ENCODE measurements around the gene ADAMTS3. TPM values are rescaled to one million over a fixed set of nuclear protein-coding genes. Genes with fewer than 3 reads are reported as not detected.
A peak's percentile ranks its signal among the peaks of the same experiment; 100 is the strongest.

The ADAMTS3 gene
- total RNA-seq (2014; rRNA removed; shearing (Covaris generic)): 2.2 and 7.0 TPM in 2 replicates

GRCh38 chr4:72568959-72569718, at the start of gene ADAMTS3:
Gene ADAMTS3 (minus strand): TSS chr4:72569221. CDS start chr4:72568762, 459 bp downstream.
- peak; percentile 19 for DNase-seq (ENCODE audit: low spot score)
- in situ Hi-C loops (cut with HindIII; ENCODE audit: low sequenced_read_pairs): no loop called here

GRCh38 chr4:72613959-72614358, 44.9 kb upstream of the ADAMTS3 start:
- DNase-seq (ENCODE audit: low spot score): no peak
- in situ Hi-C loops (cut with HindIII; ENCODE audit: low sequenced_read_pairs): no loop called here

GRCh38 chr4:72606751-72607150, 37.7 kb upstream of the ADAMTS3 start:
- DNase-seq (ENCODE audit: low spot score): no peak
- in situ Hi-C loops (cut with HindIII; ENCODE audit: low sequenced_read_pairs): no loop called here

GRCh38 chr4:72604324-72604723, 35.3 kb upstream of the ADAMTS3 start:
- in situ Hi-C loops (cut with HindIII; ENCODE audit: low sequenced_read_pairs): no loop called here
- DNase-seq (ENCODE audit: low spot score): no peak

DNA sequence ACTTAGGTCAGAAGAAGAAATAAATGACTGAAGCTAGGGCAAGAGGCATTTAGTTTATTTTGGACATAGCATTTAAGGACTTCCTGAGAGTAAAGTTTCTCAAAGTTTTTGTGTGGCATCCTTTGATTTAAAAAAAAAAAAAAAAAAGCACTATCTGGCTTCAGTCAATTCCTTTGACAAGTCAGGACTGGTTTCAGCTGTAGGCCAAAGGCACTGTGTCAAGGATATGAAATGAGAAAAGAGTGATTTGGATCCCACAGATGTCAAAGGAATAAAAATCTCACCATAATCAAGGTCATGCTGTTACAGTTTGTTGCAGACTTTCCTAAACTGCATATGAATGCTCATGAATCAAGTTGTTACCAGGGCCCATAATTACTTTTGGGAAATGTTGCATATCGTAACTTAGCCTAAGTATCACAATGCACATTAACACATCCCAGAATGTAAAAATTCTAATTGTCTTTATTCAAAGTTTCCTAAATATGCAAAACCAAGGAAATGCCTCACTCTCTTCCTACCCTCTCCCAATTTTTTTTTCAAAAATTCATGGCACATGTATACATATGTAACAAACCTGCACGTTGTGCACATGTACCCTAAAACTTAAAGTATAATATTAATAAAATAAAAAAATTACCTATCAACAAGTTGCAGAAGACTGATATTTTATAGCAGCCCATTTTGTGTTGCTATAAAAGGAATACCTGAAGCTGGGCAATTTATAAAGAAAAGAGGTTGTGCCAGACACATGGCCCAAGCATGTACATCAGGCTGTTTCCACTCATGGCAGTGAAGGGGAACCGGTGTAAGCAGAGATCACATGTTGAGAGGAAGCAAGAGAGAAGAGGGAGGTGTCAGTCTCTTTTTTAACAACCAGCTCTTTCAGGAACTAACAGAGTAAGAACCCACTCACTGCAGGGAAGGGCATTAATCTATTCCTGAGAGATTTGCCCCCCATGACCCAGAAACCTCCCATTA, 33.7 kb upstream of the ADAMTS3 start:
- no peak for DNase-seq (ENCODE audit: low spot score)
- in situ Hi-C loops (cut with HindIII; ENCODE audit: low sequenced_read_pairs): no loop called here

- in situ Hi-C loops (cut with HindIII; ENCODE audit: low sequenced_read_pairs): no loop called here
- no peak for DNase-seq (ENCODE audit: low spot score)
Observed at GRCh38 chr4:72591547-72592454, 22.8 kb upstream of the ADAMTS3 start.

DNA sequence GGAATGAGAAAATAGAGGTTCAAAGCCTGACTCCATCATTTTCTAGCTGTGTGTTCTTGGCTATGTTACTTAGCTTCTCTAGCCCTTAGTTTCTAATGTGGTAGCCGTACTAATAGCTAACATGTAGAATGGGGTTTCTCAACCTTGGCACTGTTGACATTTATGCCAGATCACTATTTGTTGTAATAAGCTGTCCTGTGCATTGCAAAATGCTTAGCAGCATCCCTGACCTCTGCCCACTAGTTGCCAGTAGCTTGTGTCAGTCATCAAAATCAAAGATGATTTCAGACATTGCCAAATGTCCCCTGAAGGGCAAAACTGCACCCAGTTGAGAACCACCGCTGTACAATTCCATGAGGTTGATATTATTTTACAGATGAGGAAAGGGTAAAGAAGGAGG, 18.3 kb upstream of the ADAMTS3 start:
- no peak for DNase-seq (ENCODE audit: low spot score)
- in situ Hi-C loops (cut with HindIII; ENCODE audit: low sequenced_read_pairs): no loop called here

GRCh38 chr4:72582853-72583252, 13.8 kb upstream of the ADAMTS3 start:
- in situ Hi-C loops (cut with HindIII; ENCODE audit: low sequenced_read_pairs): no loop called here
- no peak for DNase-seq (ENCODE audit: low spot score)

- no peak for DNase-seq (ENCODE audit: low spot score)
- in situ Hi-C loops (cut with HindIII; ENCODE audit: low sequenced_read_pairs): no loop called here
Observed at GRCh38 chr4:72577211-72577610, 8.2 kb upstream of the ADAMTS3 start.

DNA sequence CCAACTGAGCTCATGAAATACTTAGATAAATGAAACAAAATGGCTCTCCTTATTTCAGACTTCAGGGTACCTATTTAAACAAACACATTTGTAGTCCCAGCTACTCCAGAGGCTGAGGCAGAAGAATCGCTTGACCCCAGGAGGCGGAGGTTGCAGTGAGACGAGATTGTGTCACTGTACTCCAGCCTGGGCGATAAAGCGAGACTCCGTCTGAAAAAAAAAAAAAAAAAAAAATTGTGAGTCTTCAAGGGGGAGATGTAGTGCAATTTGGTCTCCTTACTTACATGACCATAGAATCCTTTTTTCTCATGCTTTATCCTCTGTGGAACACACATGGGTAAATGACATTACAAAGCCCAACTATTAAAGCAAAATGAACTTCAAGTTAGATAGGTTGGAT, 2.3 kb upstream of the ADAMTS3 start:
- in situ Hi-C loops (cut with HindIII; ENCODE audit: low sequenced_read_pairs): no loop called here
- DNase-seq (ENCODE audit: low spot score): no peak

DNA sequence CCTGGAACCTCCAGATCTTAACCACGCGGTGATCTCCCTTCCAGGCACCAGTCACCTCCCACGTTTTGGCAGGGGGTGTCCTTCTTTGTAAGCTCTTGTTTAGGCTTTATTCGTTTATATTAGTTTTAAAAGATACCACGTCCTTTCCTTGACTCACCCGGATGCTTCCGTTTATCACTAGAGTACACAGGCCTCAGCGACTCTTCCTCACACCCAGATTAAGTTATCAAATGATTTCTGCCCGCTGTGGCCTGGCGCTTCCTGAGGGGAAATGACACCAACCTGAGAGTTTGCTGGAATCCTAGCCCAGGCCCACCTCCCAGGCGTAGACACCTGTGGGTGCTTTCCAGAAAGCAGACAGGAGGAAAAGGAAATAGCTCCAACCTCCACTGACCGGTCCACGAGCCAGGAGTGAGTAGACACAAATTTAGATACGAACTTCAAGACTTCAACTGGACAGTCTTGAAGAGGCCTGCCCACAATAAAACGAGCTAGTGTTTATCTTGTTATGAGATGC, 756 bp upstream of the ADAMTS3 start:
- DNase-seq (ENCODE audit: low spot score): no peak
- in situ Hi-C loops (cut with HindIII; ENCODE audit: low sequenced_read_pairs): no loop called here

- in situ Hi-C loops (cut with HindIII; ENCODE audit: low sequenced_read_pairs): no loop called here
- DNase-seq (ENCODE audit: low spot score): peak; percentile 45
Observed at GRCh38 chr4:72567821-72568675, 973 bp downstream of the ADAMTS3 start.

DNA sequence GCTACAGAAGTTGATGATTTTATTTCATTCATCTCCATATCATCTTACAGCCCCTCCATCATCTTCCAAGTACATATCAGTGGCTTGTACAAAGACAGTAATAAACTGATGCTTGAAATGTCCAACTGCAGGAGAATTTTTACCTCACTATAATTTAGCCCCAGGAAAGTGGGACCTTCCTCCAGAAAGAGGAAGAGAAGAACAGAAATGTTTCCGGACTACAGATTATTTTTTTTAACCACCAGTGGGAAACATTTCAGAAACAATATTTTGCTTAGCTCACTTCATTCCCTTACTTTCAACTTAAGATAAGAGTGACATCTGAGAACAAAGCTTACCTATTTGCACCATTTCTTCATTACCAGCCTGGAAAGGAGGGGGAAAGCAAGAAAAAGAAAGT, 2.0 kb downstream of the ADAMTS3 start:
- DNase-seq (ENCODE audit: low spot score): no peak
- in situ Hi-C loops (cut with HindIII; ENCODE audit: low sequenced_read_pairs): no loop called here

GRCh38 chr4:72566464-72566972, 2.5 kb downstream of the ADAMTS3 start:
- no peak for DNase-seq (ENCODE audit: low spot score)
- in situ Hi-C loops (cut with HindIII; ENCODE audit: low sequenced_read_pairs): no loop called here

DNA sequence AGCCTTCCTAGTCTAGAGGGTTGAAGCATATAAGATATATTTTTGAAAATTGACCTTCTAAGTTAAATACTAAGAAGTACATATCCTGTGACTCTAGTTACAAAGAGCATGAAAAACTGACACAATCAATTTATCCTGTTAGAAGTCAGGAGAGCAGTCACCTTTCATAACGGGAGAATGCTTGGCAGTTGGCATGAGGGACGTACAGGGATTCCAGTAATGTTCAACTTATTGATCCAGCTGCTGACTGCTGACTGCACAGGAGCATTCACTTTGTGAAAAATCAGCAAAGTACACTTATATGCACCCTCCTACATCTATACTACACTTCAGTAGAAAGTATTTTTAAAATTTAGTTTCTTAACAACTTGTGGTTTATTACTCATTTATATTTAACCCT, 4.2 kb downstream of the ADAMTS3 start:
- DNase-seq (ENCODE audit: low spot score): no peak
- in situ Hi-C loops (cut with HindIII; ENCODE audit: low sequenced_read_pairs): no loop called here

- in situ Hi-C loops (cut with HindIII; ENCODE audit: low sequenced_read_pairs): no loop called here
- no peak for DNase-seq (ENCODE audit: low spot score)
Observed at GRCh38 chr4:72564184-72564583, 4.8 kb downstream of the ADAMTS3 start.

- in situ Hi-C loops (cut with HindIII; ENCODE audit: low sequenced_read_pairs): no loop called here
- DNase-seq (ENCODE audit: low spot score): no peak
Observed at GRCh38 chr4:72558655-72559054, 10.4 kb downstream of the ADAMTS3 start.

DNA sequence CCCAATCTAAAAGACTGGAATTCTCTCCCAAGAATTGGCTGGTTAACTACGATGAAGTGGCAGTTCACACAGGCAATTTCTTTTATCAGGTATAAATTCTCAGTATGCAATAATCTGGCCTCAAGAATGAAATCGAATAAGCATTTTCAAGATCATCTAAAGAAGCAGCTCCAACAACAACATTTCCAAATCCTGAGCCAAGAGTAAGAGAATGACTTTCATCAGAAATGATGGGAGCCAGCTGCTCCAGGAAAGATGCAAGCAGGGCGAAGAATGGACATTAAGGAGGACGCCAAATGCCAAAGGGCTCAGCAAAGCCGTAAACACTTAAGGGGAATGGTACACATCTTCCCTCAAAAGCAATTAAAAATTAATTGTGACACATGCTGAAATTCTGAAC, 12.0 kb downstream of the ADAMTS3 start:
- in situ Hi-C loops (cut with HindIII; ENCODE audit: low sequenced_read_pairs): no loop called here
- no peak for DNase-seq (ENCODE audit: low spot score)
